HG03196 (cell line): ENCODE results near the gene TMEM253.

Source experiments
- ATAC-seq: cut with Tn5 transposase; IDR thresholded peaks from one replicate; pipeline ENCODE4 v1.9.1; 2021; ENCODE audit not compliant: unreplicated experiment

Gene TMEM253

GRCh38 chr14:21089877-21090193, 11.0 kb upstream of the TMEM253 start:
- no peak for ATAC-seq

- ATAC-seq, result no peak
Measured at GRCh38 chr14:21090194-21090939, 10.5 kb upstream of the TMEM253 start.

- no peak for ATAC-seq
Measured at GRCh38 chr14:21090940-21091663, 9.8 kb upstream of the TMEM253 start.

GRCh38 chr14:21091821-21092272, 9.0 kb upstream of the TMEM253 start:
- no peak for ATAC-seq

DNA sequence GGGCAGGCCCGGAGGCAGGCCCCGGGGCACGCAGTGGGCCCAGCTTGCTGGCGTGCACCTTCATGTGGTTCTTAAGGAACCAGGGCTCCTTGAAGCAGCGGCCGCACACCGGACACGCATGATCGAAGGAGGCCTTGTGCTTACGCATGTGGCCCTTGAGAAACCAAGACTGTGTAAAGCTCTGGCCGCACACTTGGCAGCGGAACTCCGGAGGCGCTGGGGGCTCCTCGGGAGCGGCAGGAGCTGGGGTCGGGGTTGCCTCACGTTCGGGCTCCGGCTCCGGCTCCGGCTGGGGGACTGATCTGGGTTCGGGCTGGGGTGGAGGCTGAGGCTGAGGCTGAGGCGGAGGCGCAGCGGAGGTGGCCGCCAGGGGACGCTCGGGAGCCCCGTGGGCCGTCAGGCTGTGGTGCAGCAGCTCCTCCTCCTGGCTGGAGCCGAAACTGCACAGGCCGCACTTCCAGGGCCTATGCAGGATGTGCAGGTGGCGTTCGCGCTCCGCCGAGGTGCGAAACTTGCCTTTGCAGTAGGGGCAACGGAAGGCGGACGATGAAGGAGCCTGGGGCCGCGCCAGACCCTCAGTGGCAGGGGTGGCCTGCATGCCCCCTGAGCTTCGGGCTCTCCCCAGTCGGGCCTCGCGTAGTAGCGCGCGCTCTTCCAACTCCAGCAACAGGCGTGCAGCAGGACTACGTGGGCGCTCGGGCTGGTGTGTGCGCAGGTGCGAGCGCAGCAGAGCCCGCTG, 8.4 kb upstream of the TMEM253 start:
- ATAC-seq, result no peak

DNA sequence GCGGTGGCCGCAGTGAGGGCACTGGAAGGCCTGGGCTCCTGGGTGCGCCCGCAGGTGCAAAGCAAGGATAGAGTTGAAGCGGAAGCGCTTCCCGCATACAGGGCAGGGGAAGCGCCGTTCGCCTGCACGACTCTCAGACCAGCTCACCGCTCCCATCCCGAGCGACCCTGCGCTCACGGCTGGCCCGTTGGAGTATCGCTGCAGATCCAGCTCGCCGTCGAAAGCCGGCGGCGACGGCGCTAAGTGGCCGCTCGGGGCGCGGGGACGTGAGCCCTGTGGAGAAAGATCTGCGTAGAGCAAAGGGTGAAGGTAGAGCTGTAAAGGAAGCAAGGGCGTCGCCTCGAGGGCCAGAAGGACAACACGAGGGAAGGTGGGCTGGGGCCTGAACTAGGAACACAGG, 7.8 kb upstream of the TMEM253 start:
- no peak for ATAC-seq

DNA sequence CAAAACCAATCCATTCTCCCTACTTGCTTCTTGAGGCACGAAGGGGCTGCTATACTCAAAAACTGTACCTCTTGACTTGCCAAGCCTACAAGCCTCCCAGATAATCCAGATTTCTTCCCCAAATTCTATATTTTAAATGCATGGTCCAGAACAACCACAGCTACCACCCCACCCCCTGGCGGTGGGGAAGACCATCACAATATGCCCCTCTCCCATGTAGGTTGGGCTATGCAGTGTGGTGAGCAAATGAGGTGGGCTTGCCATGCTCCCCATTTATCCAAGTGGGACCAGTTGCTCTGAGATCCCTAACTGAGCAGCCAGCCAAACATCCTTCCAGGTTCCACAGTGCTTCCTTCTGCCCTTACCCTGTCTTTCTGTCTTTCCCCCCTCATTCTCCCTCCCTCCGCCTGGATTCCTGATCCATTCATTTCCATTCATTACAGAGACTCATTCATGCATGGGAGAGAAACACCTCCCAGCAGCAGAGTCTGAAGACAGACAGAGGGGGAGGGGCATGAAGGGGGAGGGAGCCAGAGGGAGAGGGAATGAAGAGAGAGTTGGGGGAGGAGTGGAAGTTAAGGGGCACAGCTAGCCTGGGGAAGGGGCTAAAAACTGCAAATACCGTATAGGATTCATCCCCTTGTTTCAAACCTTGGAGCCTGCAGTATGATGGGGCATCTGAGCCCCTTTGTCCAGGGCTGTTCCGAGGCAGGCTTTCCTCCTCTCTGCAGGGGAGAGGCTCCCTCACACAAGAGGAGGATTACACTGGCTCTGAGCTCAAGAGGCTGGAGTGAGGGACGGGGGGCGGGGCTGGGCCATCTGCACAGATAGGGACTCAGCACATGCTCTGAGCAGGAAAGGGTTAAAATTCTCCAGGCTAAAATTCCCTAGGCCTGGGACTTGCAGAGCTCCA, 6.8 kb upstream of the TMEM253 start:
- ATAC-seq, result no peak

DNA sequence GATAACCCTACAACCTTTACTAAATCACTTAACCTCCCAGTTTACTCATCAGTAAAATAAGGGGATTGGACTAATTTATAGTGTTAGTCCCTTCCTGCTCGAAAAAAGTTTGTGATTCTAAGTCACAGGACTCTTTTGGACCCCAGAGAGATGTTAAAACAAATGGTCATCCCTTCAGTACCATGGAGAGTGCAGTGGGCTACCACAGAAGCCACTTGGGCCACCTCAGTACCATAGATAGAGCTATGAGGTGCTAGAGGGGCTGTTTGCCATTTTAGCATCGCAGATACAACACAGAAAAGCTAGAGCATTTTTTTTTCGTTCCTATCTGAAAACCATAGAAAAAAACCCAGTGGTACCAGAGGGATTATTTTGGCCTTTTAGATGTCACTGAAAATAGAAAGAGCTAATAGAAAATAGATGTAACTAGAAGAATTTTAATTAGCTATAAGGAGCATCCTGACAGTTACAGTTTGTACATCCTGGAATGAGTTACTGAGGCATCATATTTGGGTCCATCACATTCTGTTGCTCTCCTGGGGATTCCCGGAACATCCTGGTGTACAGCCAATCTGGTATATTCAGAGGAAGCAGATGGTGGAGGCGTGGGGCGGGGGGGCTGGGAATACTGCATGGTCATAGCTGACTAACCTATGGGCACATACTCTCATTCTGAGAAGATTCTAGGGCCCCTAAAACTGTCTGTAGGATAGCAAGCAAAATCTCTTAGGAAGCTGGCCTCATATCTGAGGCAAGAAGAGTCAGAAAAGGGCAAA, 5.2 kb upstream of the TMEM253 start:
- no peak for ATAC-seq

DNA sequence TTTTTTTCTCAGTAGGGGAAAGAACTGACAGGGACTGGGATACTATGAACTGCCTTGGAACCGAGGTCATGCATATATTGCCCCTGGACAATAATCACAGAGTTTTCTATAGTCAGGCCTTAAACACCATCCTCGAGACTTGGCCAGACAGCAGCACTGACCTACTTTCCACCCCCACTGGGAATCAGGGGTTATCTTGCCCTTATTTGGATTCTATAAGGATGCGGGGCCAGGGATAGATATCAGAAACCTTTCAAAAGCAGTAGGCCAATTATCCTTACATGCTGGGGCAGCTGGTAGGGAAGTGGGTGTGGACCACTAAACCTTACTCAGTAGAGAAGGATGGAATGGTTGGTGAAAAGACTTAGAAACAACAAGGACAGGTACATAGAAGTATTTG, 4.4 kb upstream of the TMEM253 start:
- no peak for ATAC-seq

DNA sequence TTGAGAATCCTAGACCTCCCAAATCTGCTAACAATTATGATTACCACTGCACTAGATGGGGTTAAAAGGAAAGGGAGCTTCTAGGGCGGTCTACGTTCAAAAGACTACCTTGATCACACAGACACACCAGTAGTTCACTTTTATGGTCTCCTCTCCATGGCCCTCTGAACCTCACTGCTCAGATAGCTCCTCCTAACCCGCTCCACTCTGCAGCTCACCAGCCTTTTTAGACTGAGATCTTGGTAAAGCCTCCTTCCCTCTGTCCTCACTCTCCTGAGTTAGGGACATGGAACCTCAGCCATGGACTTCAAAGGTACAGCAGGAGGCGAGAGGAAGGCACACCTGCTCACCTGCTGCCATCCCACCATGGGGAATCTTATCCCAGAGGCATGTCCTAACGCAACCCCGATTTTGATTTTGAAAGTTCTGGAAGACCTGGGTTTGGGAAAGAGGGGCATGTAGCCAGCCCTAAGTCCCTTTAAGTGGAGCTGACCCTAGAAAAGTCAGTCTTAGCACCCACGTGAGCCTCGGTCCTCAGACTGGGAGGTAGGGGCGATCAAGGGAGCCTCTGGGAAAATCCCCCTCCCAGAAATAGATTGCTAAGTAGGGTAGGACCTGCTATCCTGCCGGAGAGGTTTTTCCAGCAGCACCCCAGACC, 3.8 kb upstream of the TMEM253 start:
- ATAC-seq, result no peak

GRCh38 chr14:21097636-21098075, 3.2 kb upstream of the TMEM253 start:
- ATAC-seq, result no peak

- ATAC-seq, result no peak
Measured at GRCh38 chr14:21098076-21098891, 2.6 kb upstream of the TMEM253 start, which contains the start of gene ZNF219. Gene ZNF219, minus strand, starts transcription at chr14:21098655. Its CDS starts 5,064 bp downstream, at chr14:21093591.

DNA sequence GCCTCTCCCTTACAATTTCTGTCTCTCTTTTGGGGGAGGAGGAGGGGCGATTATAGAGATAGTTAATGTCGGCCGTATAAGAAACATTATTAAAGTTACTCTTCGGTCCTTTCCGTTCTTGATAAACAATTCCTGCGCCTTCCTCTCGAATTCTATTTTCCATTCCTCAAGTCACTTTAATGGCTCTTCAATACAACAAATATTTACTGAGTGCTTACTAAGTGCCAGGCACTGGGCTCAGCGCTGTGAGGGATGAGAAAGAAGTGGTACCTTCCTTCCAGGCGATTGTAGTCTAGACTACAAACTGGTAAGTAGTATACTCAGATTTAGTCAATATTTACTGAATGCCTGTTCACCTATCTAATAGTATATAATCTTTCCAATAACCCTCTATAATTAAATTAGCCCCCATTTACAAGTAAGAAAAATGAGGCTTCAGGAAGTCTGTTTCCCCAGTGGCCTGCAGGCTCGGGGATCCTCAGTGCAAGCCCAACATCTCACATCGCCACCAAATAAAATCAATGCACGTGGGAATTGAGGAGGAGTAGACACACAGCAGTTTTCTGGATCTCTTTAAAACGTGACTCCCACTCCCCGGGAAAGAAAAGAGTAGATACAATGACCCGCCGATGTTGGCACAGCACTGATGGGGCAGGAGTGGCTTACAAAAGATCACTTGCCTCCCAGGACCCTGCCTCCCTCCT, 1.8 kb upstream of the TMEM253 start:
- ATAC-seq, result no peak

- no peak for ATAC-seq
Measured at GRCh38 chr14:21099596-21099985, 1.3 kb upstream of the TMEM253 start.

- ATAC-seq, result no peak
Measured at GRCh38 chr14:21101802-21102413, 1.0 kb downstream of the TMEM253 start.

DNA sequence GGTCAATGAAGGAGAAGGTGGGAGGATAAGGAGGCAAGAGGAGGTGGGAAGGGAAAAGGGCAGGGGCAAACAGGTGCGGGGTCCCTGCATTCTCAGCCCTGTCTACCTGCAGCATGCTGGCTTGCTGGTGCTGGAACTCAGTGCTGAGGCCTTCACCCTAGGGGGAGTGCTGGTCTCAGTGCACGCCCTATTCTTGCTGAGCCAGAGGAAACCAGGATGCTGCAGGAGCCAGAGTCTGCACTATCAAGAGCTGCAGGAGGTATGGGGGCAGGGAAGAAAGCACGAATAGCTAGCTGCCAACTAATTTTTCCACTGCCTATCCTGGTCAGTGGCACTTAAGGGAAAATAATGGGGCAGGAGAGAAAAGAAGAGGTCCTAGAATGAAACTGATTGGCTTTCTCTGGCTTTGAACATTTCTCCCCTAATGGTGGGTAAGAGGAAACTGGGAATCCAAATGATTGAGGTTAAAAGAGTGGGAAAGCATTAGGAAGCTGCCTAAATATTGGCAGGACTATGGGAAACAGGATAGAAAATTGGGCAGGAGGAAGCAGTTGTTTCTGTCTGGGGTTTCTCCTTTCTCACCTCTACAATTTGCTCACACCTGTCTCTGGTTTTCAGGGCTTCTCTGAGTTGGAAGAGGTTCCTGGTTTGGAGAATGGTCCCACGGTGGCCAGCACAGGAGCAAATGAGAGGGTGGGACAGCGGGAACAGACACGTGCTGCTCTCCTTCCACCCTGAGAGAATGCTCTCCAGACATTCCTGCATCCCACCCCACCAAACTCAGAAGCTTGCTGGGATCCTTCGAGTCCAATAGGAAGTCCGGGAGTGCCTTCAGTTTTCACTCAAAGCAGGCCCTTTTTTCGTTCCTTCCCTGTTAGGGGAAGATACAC, 1.9 kb downstream of the TMEM253 start:
- no peak for ATAC-seq

DNA sequence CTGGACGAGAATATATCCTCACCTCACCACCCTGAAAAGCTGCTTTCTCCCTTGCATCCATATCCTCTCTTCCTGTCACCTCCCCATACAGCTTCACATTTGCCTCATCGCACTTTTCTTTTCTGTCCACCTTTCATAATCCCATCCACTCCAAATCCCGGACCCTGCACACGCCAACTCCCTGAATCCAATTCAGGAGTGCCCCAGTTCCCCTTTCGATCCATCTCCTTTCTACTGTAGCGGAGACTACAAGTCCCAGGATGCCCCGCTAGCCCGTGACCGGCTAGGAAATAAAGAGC, 2.5 kb downstream of the TMEM253 start:
- no peak for ATAC-seq
